Measurements from ENCODE around the gene P4HB.
A peak's percentile ranks its signal among the peaks of the same experiment; 100 is the strongest.
"Not testable (repeated sequence)": the region's sequence is repeated elsewhere in the genome, so short reads cannot be mapped to it uniquely, and the experiment has no call there.

P4HB gene

DNA sequence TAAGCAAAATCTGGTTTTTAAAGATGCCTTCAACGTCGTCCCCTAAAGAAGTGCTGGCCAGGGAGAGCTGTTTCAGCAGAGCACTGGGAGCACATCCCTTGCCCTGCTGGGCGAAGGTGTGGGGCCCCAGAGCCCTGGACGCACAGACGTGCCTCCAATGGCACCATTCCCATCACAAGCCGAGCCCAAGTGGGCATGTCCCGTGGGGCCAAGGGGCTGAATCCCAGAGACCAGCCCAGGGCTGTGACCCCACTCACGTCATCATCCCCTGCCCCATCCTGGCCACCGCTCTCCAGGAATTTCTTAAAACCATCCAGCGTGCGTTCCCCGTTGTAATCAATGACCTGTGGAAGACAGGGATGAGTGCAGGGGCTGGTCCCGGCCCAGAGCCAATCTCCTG is 15.4 kb downstream of the P4HB start:
- no peak for DNase-seq

DNA sequence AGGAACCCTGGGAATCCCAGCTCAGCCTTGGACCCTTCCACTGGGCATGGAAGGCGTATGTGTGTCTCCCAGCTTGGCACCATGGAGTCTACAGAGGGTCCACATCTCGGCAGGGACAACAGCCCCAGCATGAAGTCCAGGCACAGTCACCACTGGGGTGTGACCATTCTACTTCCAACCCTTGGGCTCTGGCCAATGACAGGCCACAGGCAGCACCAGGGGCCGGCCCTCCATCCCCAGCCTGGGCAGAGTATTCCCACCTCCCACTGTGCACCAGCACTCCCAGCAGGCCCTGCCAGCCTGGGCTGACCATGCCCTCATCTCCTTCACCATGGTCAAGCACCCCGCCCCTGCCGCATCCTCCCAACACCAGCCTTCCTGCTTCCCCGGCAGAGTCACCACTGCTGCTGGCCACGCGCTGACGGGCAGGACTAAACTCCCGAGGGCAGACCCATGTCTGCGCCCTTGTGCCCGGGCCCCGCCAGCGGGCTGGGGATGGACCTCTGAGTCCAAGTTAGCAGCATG is 15.9 kb downstream of the P4HB start:
- no peak for DNase-seq

DNA sequence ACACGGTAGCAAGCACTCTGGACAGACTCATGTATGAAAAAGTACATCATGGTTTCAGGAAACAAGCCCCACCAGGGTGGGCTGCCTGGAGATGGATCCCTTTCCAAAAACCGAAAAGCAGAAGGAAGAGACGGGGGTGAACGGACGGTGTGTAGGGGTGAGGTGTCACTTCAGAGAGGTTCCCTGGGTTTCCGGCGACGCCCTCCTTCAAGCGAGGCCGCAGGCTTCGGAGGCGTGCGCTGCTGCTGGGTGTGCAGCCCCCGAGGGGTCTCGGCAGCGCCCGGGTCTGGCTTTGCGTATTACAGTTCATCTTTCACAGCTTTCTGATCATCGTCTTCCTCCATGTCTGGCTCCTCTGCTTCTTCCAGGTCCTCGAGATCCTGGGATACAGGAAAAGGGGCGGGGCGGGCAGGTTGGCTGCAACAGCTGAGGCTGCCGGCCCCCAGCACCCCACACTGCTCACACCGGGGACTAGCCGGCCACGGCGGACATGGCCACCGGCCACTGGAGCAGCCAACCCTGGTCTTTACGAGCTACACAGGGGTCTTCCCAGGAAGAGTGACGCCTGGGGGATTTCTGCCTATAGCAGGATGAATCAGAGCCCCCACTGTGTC is 16.5 kb downstream of the P4HB start:
- DNase-seq: no peak

DNA sequence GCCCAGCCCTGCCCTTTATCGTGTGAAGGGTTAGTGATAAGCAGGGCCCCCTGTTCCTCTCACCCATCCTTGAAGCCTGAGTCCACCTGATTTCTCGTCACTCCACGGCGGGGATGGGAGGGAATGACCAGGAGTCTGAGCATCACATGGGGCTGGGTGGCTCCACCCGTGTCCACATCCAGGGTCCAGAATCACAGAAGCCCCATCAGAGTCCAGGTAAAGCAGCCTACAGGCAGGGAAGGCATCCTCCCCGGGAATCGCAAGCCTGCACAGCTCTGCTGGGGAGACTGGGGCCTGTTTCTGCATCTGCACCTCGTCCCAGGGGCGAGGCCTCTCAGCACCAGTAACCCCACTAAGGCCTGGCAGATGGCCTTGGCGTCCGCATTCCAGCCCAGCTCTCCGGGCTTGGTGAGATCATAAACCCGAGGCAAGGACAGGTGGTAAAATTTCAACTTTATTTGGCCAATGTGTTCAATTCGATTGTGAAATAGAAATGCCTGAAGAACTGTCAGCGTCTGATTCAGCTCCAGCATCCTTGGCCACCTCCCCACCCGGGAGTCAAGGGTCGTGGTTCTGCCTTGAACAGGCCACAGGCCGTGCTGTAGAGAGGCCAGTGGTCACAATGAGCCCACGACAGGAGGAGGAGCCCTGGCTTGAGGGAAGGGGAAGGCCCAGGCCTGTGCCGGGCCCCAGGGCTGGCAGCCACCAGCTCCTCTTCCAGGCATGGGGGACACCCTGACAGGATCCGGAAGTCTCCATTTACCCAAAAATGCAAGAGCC is 17.4 kb downstream of the P4HB start:
- DNase-seq: no peak

DNA sequence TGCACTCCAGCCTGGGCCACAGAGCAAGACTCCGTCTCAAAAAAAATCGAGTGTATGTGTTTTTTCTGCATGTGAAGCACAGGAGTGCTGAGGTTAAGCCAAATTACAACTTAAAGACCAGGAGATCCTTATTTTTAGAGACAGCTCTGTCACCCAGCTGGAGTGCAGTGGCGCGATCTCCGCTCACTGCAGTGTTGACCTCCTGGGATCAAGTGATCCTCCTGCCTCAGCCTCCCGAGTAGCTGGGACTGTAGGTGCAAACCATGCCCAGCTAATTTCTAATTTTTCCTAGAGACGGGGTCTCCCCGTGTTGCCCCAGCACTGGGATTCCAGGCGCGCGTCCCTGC is 18.0 kb downstream of the P4HB start:
- DNase-seq: no peak

DNA sequence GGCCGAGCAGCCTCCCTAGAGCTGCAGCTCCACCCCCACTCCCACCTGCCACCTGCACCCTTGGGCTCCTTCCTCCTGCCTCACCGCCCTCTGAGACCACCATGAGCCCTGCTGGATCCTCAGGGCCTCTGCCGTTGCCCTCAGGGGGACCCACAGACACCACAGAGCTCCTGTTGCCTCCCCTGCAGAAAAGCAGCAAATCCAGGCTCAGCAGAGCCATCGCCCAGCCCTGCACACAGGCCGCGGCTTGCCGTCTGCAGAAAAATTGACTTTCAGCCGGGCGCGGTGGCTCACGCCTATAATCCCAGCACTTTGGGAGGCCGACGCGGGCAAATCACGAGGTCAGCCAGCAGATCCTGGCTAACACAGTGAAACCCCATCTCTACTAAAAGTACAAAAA is 18.5 kb downstream of the P4HB start:
- DNase-seq: no peak

DNA sequence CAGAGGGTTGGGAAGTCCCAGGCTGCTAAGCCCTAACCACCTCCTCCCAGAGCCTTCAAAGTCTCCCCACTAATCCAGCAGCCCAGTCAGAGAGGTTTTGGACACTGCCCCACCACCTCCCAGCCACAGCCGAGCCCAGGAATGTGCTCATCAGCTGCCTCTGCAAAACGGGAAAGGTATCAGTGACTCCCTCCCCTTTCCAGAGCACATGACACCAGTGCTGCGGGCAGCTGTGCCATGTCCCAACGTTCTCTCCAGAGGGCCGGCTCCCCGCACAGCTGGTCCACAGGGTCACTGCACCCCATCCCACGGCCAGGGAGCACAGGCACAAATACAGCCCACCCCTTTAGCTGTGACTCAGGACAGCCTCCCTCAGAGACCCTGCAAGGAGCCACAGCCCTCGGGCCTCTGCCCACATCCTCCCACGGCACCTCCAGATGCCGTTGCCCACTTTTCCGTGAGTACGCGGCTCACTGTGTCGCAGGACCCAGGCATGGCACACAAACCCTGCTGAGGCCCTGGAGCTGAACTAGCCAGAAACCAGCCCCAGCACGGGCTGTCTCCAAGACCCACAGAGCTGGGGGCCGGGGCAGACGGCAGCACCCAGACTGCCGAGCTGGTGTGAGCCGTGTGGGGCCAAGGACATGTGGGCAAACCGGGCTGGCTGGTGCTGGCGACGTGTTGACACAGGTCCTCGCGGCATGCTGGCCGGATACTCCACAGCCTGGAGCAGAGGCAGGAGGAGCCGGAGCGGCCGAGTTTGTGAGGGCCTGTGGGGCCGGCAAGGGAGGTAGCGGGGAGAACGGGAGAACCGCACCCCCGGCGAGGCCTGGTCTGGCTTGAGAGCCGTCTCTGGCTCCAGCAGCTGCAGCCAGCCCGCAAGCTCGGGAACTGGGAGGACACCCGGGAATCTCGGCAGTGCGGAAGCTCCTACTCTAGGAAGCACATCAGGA is 19.2 kb downstream of the P4HB start:
- no peak for DNase-seq

DNA sequence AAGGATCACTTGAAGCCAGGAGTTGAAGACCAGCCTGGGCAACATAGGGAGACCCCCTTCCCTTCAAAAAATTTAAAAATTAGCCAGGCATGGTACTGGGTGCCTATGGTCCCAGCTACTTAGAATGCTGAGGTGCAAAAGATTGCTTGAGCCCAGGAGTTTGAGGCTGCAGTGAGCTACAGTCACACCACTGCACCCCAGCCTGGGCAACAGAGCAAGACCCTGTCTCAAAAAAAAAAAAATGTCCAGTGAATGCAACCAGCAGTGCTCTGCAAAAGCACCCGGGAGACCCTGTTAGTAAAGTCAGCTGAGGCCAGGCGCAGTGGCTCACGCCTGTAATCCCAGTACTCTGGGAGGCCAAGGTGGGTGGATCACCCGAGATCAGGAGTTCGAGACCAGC is 20.3 kb downstream of the P4HB start:
- DNase-seq: not testable (repeated sequence)

DNA sequence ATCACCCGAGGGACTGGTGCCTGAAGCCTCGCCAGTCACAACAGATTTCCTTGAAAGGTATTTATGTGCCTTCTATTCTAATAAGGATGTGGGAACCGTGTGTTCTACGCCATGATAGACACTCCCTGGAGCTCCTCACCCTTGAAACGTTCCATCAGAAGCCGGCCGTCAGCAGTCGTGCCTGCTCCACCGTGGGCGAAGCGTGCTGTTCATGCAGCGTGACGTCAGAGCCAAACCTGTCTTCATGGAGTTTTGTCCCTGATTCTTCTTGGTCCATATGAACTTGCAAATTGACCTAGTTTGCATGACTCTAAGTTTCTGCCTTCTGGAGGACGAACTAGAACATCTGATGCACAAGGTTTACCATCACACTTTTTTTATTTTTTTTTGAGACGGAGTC is 21.0 kb downstream of the P4HB start:
- DNase-seq: no peak

DNA sequence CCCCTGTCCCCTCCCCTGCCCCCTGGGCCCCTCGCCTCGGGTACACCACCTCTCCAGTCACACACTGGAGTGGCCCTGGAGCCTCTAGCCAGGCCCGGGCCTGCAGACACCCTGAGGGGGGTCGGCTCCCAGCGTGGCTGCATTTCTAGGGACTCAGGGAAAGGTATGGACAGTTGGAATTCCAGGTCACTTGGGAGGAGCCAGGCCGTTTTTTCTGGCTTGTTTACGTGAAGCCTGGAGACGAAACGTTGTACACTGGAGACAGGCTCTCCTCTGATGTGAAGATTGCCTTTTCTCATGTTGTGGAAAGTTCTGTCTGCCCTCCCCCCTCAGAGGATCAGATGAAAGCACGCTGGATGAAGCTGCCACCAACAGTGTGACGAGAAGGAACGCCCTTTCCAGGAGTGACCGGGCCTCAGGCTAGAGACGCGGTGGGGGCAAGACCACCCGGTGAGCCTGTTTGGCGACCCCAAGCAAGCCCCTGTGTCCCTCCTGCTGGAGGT is 21.5 kb downstream of the P4HB start:
- no peak for DNase-seq

DNA sequence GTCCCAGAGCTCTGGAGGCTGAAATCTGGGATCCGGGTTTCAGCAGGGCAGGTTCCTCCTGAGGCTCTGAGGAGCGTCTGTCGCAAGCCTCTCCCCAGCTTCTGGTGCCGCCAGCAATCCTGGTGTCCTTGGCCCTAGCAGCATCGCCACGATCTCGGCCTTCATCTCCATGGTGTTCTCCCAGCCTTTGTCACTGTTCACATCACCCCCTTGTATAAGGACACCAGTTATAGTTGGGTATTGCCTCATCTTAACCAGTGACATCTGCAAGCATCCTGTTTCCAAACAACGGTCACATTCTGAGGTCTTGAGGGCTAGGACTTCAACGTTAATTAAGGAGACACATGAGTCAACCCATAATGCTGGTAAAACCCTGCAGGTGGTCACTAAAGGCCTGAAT is 22.7 kb downstream of the P4HB start:
- DNase-seq: no peak

DNA sequence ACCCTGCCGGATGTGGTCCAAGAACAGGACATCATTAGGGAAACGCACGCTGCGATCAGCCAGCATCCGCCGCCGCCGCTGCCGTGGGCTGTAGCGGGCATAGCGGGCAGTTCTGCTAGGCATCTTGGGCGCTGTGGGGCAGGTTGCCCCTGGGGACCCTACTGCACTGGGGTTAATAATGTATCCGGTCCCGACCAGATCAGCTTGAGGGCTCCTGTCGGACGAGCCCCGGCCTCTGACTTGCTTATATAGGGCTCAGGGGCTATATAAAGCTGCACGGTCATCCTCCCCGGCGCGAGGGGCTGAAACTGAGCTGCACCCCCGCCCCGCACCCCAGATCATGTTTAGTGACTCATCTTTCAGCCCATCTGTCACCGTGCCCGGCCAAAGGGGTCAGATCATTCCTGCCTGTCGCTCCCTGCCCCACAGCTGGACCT is 25.5 kb downstream of the P4HB start, which contains the start of gene PPP1R27:
Gene PPP1R27, minus strand, starts transcription at position 220 of the 437 bp plus-strand sequence. Its CDS starts 97 bp downstream, at position 123.
- DNase-seq: no peak

DNA sequence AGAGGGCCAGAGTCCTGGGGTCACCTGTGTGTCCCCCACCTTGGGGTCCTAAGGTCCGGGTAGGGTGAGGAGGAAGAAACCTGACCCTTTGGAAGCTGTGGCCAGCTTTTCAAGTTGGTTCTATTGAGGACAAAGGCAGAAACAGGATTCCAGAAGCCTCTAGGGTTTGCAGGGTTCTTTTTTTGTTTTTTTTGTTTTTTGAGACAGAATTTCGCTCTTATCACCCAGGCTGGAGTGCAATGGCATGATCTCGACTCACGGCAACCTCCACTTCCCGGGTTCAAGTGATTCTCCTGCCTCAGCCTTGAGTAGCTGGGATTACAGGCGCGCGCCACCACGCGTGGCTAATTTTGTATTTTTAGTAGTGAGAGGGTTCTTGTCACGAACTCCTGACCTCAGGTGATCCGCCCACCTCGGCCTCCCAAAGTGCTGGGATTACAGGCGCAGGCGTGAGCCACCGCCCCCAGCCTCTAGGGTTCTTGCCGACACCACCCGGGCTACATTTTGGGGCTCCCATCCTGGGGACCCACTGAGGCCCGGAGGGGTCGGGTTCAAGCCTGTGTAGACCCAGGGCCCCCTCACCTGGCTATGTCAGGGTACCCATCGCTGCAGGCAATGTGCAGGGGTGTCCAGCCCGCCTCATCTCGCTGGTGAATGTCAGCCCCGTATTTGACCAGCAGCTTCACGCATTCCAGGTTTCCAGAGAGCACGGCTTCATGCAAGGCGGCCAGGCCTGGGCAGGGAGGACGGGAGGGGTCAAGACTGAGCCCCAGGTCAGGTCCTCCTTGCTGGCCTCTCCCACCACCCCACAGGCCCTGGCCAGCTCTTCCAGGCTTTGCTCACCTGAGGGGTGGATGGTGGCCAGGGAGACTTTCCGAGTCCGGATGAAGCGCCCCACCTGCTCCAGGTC is 26.2 kb downstream of the P4HB start:
- DNase-seq: no peak

DNA sequence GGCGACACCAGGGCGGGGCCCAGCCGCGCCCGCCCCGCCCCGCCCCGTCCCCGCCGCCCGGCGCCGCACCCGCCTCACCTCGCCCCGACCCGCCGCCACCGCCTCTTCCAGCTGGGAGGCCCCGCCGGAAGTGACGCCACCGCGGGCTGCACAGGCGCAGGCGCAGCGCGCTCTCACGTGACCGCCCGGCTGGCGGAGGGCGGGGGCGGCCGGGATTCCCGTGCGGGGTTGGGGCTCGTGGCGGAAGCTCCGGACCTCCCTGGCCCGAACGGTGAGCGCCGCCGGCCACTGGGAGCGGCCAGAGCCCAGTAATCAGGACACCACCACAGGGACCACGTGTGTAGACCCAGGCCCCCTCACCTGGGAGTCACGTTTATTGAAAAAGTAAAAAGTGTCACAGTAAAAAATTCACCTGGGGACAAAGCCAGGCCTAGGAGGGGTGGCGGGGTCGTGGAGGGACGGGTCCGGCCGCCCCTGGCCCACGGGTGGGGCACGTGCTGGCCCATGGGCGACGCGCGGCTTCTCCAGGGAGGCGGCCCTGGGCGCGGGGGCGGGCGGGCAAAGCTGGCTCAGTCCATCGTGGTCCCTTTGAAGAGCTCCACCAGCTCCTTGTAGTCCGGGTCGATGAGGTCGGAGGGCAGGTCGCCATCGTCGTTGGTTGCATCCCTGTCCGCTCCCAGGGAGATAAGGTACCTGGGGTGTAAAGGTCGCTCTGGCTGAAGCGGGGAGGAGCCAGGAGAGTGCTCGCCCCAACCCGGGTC is 27.0 kb downstream of the P4HB start, which contains the start of gene MCRIP1:
Gene MCRIP1, minus strand, starts transcription at position 132 of the 761 bp plus-strand sequence. CDS start 8,785 bp downstream, outside the sequence.
- DNase-seq: peak; percentile 82

DNA sequence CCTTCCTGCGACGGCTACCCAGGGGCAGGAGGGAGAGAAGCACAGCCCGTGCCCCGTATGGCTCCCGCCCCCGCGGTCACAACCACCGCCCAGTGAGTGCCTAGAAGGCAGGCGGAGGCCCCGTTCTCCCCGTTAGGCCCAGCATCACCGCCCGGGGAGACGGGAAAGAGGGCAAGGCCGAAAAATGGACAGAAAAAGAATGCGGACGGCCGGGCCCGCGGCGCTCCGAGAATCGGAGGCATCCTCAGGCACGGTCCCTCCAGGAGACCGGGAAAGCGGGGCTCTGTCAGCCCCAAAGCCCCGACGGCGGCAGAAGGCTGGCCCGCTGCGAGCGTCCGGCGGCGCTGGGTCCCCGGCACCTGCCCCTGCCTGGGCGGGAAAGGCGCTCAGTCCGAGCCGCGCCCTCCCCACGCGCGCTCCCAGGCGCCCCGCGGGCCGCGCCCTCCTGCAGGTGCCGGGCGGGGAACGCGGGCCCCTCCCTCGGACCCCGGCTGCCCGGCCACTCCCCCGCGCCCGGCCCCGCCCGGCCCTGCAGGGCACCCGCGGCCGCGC is 27.7 kb downstream of the P4HB start:
- peak; percentile 81 for DNase-seq

DNA sequence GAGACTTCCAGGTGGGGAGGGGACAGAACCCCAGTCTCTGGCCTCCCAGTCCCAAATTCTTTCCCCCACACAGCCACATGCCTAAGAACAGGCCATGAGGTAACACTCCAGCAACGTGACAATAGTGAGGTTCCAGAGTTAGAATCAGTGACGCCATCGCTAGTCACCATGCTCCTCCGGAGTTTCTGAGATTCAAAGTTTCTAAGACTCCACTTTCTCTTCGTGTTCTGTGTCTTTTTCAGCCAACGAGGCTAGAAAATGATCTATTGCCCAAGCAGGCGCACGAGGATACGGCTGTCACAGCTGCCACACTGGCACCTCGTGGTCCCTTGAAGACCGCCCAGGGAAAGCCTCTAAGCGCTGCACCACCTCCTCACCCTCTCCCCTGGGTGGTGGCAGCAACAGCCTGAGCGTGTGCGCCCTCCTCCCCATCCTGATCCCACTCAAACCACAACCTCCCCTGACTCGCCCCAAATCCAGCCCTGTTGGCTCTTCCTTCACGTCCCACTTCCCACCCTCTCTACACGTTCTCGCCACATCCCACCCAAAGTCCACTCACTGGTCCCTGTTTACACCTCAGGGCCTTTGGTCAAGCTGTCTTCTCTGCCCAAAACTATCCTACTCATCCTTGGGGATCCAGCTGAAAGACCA is 28.3 kb downstream of the P4HB start:
- DNase-seq: peak; percentile 32

DNA sequence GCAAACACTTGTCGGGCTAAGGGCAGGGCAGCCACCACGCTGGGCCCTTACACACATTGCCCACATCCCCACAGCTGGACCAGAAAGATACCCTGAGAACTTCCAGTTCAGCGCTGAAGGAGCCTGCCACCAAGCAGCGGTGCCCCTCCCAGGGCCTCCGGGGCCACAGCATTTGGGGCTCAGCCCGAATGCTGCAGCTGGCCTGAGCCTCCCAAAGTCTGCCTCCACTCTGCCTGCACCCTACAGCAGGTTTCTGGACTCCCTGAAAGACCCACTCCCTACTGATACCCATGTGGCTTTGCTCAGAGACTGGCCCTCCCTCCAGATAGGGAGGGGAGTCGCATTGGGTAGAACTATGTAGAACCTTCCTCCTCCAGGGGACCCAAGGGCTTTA is 28.8 kb downstream of the P4HB start:
- DNase-seq: no peak

DNA sequence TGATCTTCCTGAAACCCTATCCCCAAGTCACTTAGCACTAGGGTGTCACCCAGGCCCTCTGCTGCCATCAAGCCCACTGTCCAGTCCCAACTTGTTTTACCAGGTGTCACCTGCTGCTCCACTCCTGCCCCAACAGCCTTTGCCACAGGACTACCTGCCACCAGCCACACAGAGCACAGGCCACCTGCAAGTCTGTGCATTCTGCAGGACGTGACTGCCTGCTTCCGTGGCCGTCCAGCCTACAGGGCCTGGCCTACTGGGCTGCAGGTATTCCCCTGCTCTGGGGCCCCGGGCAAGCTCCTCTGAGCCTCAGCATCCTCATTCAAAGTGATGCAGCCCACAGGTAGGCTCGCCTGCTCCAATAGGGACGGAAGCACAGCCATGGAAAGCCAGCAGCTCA is 30.5 kb downstream of the P4HB start:
- no peak for DNase-seq

DNA sequence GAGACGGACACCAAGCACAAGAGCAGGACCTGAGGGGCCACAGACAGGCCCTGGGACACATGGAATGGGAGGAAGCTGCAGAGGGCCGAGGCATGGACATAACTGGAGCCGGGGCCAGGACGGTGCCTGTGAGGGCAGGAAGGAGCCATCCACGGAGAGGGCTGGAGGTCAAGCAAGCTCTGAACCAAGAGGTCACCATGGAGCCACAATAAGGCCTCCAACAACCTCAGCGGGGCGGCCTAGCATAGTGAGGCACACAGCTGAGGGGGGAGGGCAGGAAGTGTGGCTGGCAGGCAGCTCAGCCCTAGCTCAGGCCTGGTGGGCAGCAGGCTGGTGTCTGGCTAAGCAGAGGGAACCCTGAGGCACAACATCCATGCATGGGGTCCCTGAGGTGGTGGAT is 31.7 kb downstream of the P4HB start:
- DNase-seq: no peak

DNA sequence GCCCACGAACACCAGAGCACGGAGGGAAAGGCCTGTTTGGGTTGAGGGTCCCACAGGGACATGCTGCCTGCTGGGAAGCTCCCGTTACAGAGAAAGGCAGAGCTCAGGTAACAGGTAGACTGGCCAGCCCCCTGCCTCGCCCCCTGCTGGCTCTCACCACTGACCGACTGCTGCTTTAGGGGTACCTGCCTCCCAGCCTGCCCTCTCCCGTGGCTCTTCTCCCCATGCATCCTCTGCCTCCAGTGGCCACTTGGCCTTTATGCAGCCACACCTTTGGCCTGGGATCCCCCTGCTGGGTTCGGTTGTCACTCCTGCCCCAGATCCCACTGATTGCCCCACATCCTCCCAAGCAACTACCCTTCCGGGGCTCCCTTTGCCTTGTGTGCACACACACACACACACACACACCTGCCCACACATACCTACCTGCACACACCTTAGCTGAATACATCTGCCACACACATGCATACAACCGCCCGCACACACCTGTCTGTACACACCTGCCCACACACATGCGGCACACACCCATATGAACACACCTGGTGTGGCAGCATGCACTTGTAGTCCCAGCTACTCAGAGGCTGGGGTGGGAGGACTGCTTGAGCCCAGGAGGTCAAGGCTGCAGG is 34.4 kb downstream of the P4HB start:
- DNase-seq: no peak
